Measurements from ENCODE around the gene MAP1B. TPM values are rescaled to one million over a fixed set of nuclear protein-coding genes. Genes with fewer than 3 reads are reported as not detected.

The MAP1B gene
- total RNA-seq, 1 donor from 2014 or later: 84.4 TPM

DNA sequence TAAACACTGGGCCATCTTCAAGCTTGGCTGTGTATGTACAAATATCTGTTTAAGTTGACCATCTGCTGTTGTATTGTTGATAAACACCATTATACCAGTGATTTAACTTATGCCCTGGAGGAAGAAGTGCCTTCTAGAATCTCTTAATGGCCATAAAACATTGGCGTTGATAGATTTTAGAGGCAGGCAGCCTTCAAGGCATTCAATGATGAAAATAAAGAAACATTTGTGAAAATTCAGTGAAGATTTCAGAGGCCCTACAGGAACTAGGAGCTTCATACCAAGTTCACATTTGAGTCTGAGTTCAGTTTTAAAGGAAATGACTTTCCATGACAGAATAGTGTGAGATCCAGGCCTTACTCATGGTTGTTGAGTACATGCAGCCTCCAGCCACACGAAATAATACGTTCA lies 52.2 kb downstream of the MAP1B start:
- Histone ChIP-seq H3K4me2 (no peak overlapping the region), H3K27me3 (no peaks in the 10 kb centered on the region), H3K4me1 (peaks cover 6% of the 10 kb centered on the region), H2AFZ (replicated peaks) (no peak overlapping the region), H3K9me3 (ENCODE audit: low read depth) (no peaks in the 10 kb centered on the region), H3K27ac (no peak overlapping the region), H3K4me3 (no peak overlapping the region), H3K79me2 (ENCODE audit: low read depth) (peaks cover 93% of the 10 kb centered on the region), H4K20me1 (ENCODE audit: low read depth) (peaks cover 24% of the 10 kb centered on the region), H3K36me3 (no peaks in the 10 kb centered on the region), H3F3A (ENCODE audit: low read depth) (peaks cover 2% of the 10 kb centered on the region), H3K9ac (no peak overlapping the region)
- Mint-ChIP-seq H3K27ac (no peak overlapping the region), H3K9me3 (no peaks in the 10 kb centered on the region), H3K27me3 (ENCODE audit: insufficient read depth, low read depth) (peaks cover 5% of the 10 kb centered on the region), H3K36me3 (peaks cover 42% of the 10 kb centered on the region), H3K4me3 (no peak overlapping the region), H3K4me1 (peaks cover 46% of the 10 kb centered on the region)
- no peak for TF ChIP-seq EZH2 (IDR thresholded peaks at IDR 0.05)
- TF ChIP-seq, protein P1, sequence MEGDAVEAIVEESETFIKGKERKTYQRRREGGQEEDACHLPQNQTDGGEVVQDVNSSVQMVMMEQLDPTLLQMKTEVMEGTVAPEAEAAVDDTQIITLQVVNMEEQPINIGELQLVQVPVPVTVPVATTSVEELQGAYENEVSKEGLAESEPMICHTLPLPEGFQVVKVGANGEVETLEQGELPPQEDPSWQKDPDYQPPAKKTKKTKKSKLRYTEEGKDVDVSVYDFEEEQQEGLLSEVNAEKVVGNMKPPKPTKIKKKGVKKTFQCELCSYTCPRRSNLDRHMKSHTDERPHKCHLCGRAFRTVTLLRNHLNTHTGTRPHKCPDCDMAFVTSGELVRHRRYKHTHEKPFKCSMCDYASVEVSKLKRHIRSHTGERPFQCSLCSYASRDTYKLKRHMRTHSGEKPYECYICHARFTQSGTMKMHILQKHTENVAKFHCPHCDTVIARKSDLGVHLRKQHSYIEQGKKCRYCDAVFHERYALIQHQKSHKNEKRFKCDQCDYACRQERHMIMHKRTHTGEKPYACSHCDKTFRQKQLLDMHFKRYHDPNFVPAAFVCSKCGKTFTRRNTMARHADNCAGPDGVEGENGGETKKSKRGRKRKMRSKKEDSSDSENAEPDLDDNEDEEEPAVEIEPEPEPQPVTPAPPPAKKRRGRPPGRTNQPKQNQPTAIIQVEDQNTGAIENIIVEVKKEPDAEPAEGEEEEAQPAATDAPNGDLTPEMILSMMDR (IDR thresholded peaks at IDR 0.05): no peak
- no peak for TF ChIP-seq EZH2phosphoT487 (IDR thresholded peaks at IDR 0.05)
- no peak for DNase-seq (ENCODE audit: low spot score)

DNA sequence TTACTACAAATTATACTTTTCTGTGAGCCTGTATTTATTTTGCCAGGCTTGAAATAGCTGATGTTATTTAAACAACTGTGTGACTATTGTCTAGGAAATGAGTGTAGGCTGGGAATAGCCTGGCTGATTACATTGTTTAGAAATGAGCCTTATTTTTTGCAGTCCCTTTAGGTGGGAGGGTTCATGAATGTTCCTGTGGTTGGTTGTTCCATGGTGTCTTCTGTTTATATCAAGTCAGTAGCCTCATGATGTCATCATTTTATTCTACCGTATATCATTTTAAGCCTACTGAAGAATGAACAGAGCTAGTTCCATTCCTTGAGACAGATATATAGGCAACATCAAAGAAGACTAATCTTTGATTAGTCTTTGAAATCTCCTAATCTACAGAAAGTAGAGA lies 53.1 kb downstream of the MAP1B start:
- peaks cover 10% of the 10 kb centered on the region for H3F3A ChIP-seq (ENCODE audit: low read depth)
- H3K36me3 ChIP-seq: no peaks in the 10 kb centered on the region
- no peak overlapping the region for H2AFZ ChIP-seq (replicated peaks)
- no peak for TF ChIP-seq EZH2phosphoT487 (IDR thresholded peaks at IDR 0.05)
- no peak for TF ChIP-seq EZH2 (IDR thresholded peaks at IDR 0.05)
- TF ChIP-seq, protein P1 (IDR thresholded peaks at IDR 0.05): no peak
- H3K27ac ChIP-seq: no peak overlapping the region
- peaks cover 25% of the 10 kb centered on the region for H4K20me1 ChIP-seq (ENCODE audit: low read depth)
- H3K79me2 ChIP-seq (ENCODE audit: low read depth): peaks cover 93% of the 10 kb centered on the region
- no peak overlapping the region for H3K4me3 Mint-ChIP-seq
- H3K4me1 ChIP-seq: peaks cover 14% of the 10 kb centered on the region
- H3K27me3 ChIP-seq: no peaks in the 10 kb centered on the region
- no peak for DNase-seq (ENCODE audit: low spot score)
- peaks cover 38% of the 10 kb centered on the region for H3K36me3 Mint-ChIP-seq
- peaks cover 5% of the 10 kb centered on the region for H3K27me3 Mint-ChIP-seq (ENCODE audit: insufficient read depth, low read depth)
- no peak overlapping the region for H3K4me3 ChIP-seq
- H3K4me1 Mint-ChIP-seq: peaks cover 54% of the 10 kb centered on the region
- H3K4me2 ChIP-seq: no peak overlapping the region
- H3K9ac ChIP-seq: no peak overlapping the region
- no peaks in the 10 kb centered on the region for H3K9me3 ChIP-seq (ENCODE audit: low read depth)
- H3K9me3 Mint-ChIP-seq: no peaks in the 10 kb centered on the region
- no peak overlapping the region for H3K27ac Mint-ChIP-seq

DNA sequence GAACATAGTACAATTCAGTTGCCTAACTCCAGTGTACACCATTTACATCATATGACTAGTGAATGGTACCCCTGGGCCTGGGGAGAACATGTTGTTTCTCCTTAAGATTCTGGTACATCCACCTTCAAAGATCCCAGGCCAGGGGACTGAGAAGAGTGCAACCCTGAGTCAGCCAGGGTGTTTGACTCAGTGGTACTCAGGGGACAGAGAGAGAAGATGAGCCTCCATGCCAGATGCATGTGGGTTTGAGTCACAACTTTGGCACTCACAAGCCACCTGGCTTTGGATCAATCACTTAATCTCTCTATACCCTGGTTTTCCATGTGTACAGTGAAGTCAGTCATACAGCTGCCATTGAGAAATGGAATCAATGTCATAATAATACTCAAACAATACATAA lies 53.7 kb downstream of the MAP1B start:
- Histone ChIP-seq H3K36me3 (no peaks in the 10 kb centered on the region), H3K4me2 (no peak overlapping the region), H3K27ac (no peak overlapping the region), H3K9me3 (ENCODE audit: low read depth) (no peaks in the 10 kb centered on the region), H4K20me1 (ENCODE audit: low read depth) (peaks cover 31% of the 10 kb centered on the region), H3F3A (ENCODE audit: low read depth) (peaks cover 17% of the 10 kb centered on the region), H3K9ac (no peak overlapping the region), H2AFZ (replicated peaks) (no peak overlapping the region), H3K27me3 (no peaks in the 10 kb centered on the region), H3K4me1 (peaks cover 20% of the 10 kb centered on the region), H3K79me2 (ENCODE audit: low read depth) (peaks cover 89% of the 10 kb centered on the region), H3K4me3 (no peak overlapping the region)
- TF ChIP-seq, protein P1 (IDR thresholded peaks at IDR 0.05): no peak
- TF ChIP-seq EZH2phosphoT487 (IDR thresholded peaks at IDR 0.05) (no peak), EZH2 (IDR thresholded peaks at IDR 0.05) (no peak)
- H3K36me3 Mint-ChIP-seq: peaks cover 37% of the 10 kb centered on the region
- no peaks in the 10 kb centered on the region for H3K9me3 Mint-ChIP-seq
- peaks cover 60% of the 10 kb centered on the region for H3K4me1 Mint-ChIP-seq
- DNase-seq (ENCODE audit: low spot score): no peak
- H3K4me3 Mint-ChIP-seq: no peak overlapping the region
- H3K27ac Mint-ChIP-seq: no peak overlapping the region
- peaks cover 5% of the 10 kb centered on the region for H3K27me3 Mint-ChIP-seq (ENCODE audit: insufficient read depth, low read depth)
